Stomach (tissue), 4 donors: ENCODE data around the gene CDK17.

Experiments
- POLR2A ChIP-seq, 4 donors: fragments of 450-650 bp; IDR thresholded peaks; one replicate each; pipeline ENCODE4 v1.6.1; 2016; ENCODE audit warnings: antibody characterized with exemption in 4 of 4, control low read depth in 2 of 4, mild to moderate bottlenecking in 1 of 4, moderate library complexity in 1 of 4
- POLR2AphosphoS5 ChIP-seq, 3 donors: sonication (generic); formaldehyde crosslinking; IDR thresholded peaks; one replicate each; pipeline ENCODE4 v1.6.1; 2016; ENCODE audit warnings: antibody characterized with exemption in 3 of 3

GRCh38 chr12:96448300-96448699 is 48.1 kb upstream of the CDK17 start:
- TF ChIP-seq POLR2A (IDR thresholded peaks at IDR 0.05) (no peak), POLR2AphosphoS5 (IDR thresholded peaks at IDR 0.05) (no peak)
